ENCODE measurements around the gene BCL11A.

Gene BCL11A

DNA sequence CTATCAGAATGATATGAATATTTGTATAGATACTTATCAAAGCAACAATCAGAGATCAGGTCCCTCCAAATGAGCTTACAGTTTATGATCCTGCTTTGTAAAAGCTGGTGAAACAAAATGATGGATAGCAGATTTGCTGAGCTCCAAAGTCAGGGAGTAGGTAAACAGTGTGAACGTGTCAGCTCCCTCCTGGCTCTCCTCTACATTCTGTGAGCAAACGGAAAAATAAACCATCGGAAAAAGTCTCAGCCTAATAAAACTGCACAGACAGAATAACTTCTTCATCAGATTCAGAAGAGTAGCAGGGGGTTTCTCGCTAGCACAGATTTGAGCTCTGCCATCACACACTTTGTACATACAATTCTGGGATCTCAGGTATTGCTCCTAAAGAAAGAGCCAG lies 51.3 kb downstream of the BCL11A start:
- DNase-seq, result no peak

- DNase-seq, result no peak
Observed at GRCh38 chr2:60500861-60501260, 52.6 kb downstream of the BCL11A start.

- DNase-seq, result no peak
Observed at GRCh38 chr2:60499651-60500265, 53.7 kb downstream of the BCL11A start.

DNA sequence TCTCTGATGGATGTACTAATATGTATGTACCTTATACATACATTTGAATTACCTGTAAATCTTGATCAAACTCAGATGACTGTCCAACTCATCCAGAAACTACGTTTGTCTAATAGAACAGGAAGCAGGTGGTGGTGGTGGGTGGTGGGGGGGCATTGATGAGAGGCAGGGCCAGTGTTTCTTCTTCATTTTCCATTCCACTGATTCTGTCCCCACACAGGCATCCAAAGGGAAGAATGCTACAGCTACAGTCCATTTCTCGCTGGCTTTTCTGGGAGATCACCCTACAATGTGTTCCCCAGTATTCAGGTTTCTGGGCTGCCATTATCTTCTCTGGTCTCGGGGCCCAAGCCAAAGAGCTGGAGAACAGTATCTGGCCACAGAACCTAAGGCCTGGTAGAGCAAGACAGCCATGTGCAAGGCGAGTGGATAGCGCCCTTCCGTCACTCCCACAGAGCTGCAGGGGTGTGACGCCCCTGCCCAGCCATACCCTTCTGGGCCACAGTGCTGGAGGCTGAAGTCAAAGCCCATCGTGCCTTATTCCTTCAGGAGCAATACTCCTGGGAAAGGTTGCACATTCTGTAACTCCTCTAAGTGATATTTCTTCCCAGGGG lies 54.5 kb downstream of the BCL11A start:
- no peak for DNase-seq

GRCh38 chr2:60498127-60498815 lies 55.2 kb downstream of the BCL11A start:
- DNase-seq, result no peak

DNA sequence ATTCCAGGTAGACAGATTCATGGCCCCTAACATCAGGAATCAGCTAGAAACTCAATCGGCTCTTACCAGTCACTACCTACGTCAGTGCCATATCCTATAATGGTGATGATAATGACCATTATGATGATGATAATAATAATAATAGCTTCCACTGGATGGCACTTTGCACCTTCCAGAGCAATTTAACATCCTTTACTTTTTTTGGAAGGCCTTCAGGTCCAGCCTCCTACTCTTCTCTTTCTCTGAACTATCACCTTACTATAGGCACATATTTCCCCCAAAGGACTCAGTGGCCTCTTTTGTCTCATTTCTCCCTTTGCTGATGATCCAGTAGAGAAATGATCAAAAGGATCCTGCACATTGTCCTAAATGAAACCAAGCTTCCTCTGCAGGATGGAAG lies 56.0 kb downstream of the BCL11A start:
- DNase-seq, result no peak

DNA sequence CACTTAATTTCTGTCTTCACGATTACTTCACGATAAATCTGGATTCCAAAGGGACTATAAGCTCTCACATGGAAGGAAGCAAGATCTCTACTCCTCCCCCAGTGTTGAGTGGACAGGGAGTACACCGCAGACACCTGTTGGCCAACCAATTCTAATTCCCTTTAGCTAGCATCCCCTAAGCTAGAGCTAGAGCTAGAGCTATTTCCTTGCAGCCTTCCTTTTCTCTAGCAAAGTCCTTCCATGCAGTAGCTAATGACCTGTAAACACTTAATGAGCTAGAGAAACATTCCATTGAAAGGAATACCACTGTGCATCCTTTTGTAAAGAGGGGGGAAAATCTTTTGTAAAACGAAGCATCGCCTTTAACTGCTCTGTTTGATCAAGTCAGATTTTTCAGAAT lies 56.5 kb downstream of the BCL11A start:
- no peak for DNase-seq

DNA sequence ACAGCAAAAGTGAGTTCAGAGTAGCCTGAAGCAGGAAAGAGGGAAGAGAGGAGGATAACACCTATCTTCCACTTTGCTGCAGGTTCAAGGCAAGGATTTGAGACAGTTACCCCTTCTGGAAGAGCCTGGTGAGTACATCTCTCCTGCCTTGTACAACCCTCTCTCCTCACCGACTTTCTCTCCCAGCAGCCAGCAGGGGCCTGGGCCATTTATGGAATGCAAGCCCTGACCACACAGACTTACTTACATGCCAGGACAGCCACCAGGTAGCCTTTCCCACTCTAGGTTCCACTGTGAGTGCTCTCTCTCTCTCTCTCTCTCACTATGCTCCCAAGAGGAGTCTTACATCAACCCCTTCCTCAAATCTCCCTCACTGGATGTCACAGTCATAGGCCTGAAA lies 57.0 kb downstream of the BCL11A start:
- DNase-seq, result no peak

- DNase-seq, result no peak
Observed at GRCh38 chr2:60495041-60495625, 58.3 kb downstream of the BCL11A start.

GRCh38 chr2:60493804-60494387 lies 59.6 kb downstream of the BCL11A start:
- no peak for DNase-seq

GRCh38 chr2:60492548-60492947 lies 60.9 kb downstream of the BCL11A start:
- DNase-seq, result no peak

- DNase-seq, result no peak
Observed at GRCh38 chr2:60490848-60491247, 62.6 kb downstream of the BCL11A start.

DNA sequence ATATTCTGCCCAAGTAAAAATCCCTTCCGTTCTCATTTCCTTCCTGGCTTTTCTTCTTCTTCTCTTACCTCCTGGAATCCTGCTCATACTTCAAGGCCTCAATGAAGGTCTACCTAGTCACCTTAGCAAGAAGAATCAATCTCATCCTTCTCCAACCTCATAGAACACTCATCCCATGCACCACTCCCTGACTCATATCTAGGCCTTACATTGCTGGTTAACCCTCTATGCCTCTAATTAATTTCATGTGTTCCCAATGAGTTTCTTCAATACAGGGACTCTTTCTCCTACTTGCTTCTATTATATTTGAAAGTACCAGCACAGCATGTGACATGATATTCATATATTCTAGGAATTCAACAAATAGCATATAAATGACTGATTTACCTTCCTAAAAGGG lies 63.0 kb downstream of the BCL11A start:
- DNase-seq, result no peak

- DNase-seq, result no peak
Observed at GRCh38 chr2:60489289-60489688, 64.2 kb downstream of the BCL11A start.

DNA sequence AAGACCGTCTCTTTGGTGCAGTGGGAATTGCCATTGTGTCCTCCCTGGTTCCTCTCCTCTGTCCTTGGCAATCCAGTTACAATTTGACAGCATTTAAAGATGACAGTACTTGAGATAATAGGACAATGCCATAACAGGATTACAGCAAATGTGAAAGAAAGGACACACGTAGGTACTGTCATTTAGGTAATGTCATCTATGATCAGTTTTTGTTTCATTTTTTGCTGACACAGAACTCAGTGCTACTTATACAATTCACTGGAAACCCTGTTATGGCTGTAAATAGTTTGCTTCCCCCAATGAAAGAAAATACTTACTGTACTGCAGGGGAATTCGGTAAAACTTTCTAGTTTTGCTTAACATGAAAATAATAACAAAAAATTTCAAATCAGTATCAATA lies 65.2 kb downstream of the BCL11A start:
- DNase-seq, result no peak

DNA sequence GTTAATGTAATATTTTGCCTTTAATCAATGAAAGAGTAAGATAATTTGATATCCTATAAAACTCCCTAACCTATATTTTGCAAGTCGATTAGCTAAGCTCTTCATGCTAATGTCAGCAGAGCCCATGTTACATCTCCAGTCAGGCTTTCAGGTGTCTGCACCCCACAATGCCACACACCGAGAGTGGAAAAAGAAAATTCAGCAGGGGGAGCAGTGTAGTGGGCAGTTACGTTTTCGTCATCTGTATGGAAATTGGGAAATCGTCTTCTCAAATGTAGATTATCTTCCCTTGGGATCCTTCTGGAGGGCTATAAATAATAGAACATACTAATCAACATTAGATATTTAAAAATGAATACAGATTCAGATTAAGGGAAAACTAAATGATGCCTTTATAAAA lies 66.3 kb downstream of the BCL11A start:
- DNase-seq, result no peak

GRCh38 chr2:60486551-60486950 lies 66.9 kb downstream of the BCL11A start:
- DNase-seq, result no peak

DNA sequence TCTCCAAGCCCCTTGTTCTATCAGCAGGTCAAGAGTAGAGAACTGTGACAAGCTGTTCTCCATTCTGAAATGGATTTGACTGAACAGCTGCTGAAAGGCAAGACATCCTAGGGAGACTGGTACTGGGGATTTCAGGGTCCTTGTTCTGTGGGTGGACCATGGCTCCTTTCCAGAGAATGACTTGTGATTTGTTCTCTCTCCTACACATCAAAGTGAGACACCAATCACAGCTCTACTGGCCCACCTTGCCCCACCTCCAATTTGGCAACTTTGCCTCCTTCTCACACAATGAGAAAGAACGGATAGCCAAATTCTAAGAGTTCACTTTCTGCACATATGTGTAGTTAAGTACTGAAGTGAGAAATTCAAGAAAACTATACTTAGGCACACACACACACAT lies 67.4 kb downstream of the BCL11A start:
- DNase-seq, result no peak

DNA sequence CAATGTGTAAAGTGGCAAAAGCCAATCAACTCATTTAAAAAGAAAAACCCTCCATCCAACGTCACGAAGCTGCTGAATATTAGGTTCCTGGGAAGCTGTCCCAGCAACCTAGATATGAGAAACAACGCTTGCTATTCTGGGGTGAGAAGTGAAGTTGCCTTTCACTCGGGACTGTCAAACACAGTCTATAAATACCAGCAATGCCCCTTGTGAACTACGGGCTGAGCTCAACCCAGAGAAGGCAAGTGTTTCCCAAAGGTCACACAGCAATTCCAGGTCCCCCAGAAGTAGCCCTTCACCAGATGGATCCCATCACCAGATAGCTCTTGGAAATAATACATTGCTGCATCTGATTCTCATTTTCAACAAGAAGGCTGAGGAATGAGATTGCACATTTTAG lies 67.9 kb downstream of the BCL11A start:
- no peak for DNase-seq

GRCh38 chr2:60485055-60485454 lies 68.4 kb downstream of the BCL11A start:
- DNase-seq, result no peak

- no peak for DNase-seq
Observed at GRCh38 chr2:60484133-60484645, 69.3 kb downstream of the BCL11A start.

- no peak for DNase-seq
Observed at GRCh38 chr2:60483401-60483800, 70.1 kb downstream of the BCL11A start.

- DNase-seq, result no peak
Observed at GRCh38 chr2:60482222-60482621, 71.2 kb downstream of the BCL11A start.

- DNase-seq, result no peak
Observed at GRCh38 chr2:60481257-60481656, 72.2 kb downstream of the BCL11A start.
